WTC11 (cell line): ENCODE results near the gene ANKFN1. TPM values are rescaled to one million over a fixed set of nuclear protein-coding genes. Genes with fewer than 3 reads are reported as not detected.

ENCODE experiments used
- ATAC-seq: fragments of 200-7000 bp; cut with Tn5 transposase; 2 replicates; pipeline ENCODE4 v1.10.0; 2021; ENCODE audit warnings: mild to moderate bottlenecking, moderate library complexity
- CTCF ChIA-PET: fragments of 300-600 bp; sonication (Branson Sonifier 250); formaldehyde crosslinking; loops from one replicate; lab custom pipeline; 2021; ENCODE audit warnings: antibody characterized with exemption; lab: Charles Lee
- POLR2A ChIA-PET: fragments of 350-600 bp; sonication (Branson Sonifier 250); formaldehyde crosslinking; loops from one replicate; lab custom pipeline; 2021; ENCODE audit warnings: antibody characterized with exemption; lab: Charles Lee
- DNase-seq: peaks from one replicate; pipeline ENCODE4 v3.0.0; 2021; ENCODE audit warnings: low spot score
- H3K27ac Mint-ChIP-seq: 2 replicates; pipeline ENCODE4 v1.8.0; 2021; ENCODE audit warnings: mixed read lengths
- H3K27me3 Mint-ChIP-seq: 2 replicates; pipeline ENCODE4 v1.8.0; 2021; ENCODE audit warnings: low read depth, mild to moderate bottlenecking, moderate library complexity, mixed read lengths
- H3K36me3 Mint-ChIP-seq: 2 replicates; pipeline ENCODE4 v1.8.0; 2021; ENCODE audit warnings: mixed read lengths
- H3K4me1 Mint-ChIP-seq: 2 replicates; pipeline ENCODE4 v1.8.0; 2022; ENCODE audit warnings: mixed read lengths
- H3K4me3 Mint-ChIP-seq: 2 replicates; pipeline ENCODE4 v1.8.0; 2021; ENCODE audit warnings: mild to moderate bottlenecking, moderate library complexity, mixed read lengths
- H3K9me3 Mint-ChIP-seq: 2 replicates; pipeline ENCODE4 v1.8.0; 2021; ENCODE audit warnings: mixed read lengths
- AR ChIP-seq: fragments of 250-450 bp; sonication (Bioruptor Pico); IDR thresholded peaks from 2 replicates; pipeline ENCODE4 v1.9.0; 2021; ENCODE audit warnings: mild to moderate bottlenecking
- CBFB ChIP-seq: sonication (generic); formaldehyde crosslinking; IDR thresholded peaks from 2 replicates; pipeline ENCODE4 v1.8.1; 2022; ENCODE audit warnings: mild to moderate bottlenecking, low read depth, missing genetic modification reagents
- CREB1 ChIP-seq: sonication (generic); formaldehyde crosslinking; IDR thresholded peaks from 2 replicates; pipeline ENCODE4 v1.8.0; 2023; ENCODE audit warnings: mild to moderate bottlenecking, missing genetic modification reagents
- CREM ChIP-seq: sonication (generic); formaldehyde crosslinking; IDR thresholded peaks from 2 replicates; pipeline ENCODE4 v1.8.1; 2022; ENCODE audit warnings: mild to moderate bottlenecking, missing genetic modification reagents, moderate library complexity
- EMX1 ChIP-seq: fragments of 250-450 bp; sonication (Bioruptor Pico); IDR thresholded peaks from 2 replicates; pipeline ENCODE4 v1.8.0; 2021; ENCODE audit warnings: mild to moderate bottlenecking
- GTF2I ChIP-seq: fragments of 250-450 bp; sonication (Bioruptor Pico); conservative IDR thresholded peaks from 2 replicates; pipeline ENCODE4 v1.4.0; 2021; ENCODE audit warnings: mild to moderate bottlenecking
- MXD4 ChIP-seq: fragments of 250-450 bp; sonication (Bioruptor Pico); IDR thresholded peaks from 2 replicates; pipeline ENCODE4 v1.8.0; 2021; ENCODE audit warnings: mild to moderate bottlenecking, moderate library complexity, borderline replicate concordance
- NFYB ChIP-seq: sonication (generic); formaldehyde crosslinking; conservative IDR thresholded peaks from 2 replicates; pipeline ENCODE4 v1.8.0; 2022; ENCODE audit warnings: low read depth, missing genetic modification reagents
- RORB ChIP-seq: fragments of 250-450 bp; sonication (Bioruptor Pico); IDR thresholded peaks from 2 replicates; pipeline ENCODE4 v1.9.0; 2021; ENCODE audit warnings: mild to moderate bottlenecking
- SP1 ChIP-seq: sonication (generic); formaldehyde crosslinking; conservative IDR thresholded peaks from 2 replicates; pipeline ENCODE4 v1.8.1; 2022; ENCODE audit warnings: missing genetic modification reagents
- TCF7 ChIP-seq: sonication (generic); formaldehyde crosslinking; IDR thresholded peaks from 2 replicates; pipeline ENCODE4 v1.8.0; 2022; ENCODE audit warnings: mild to moderate bottlenecking, low read depth, missing genetic modification reagents, moderate library complexity
- ZNF232 ChIP-seq: sonication (generic); formaldehyde crosslinking; IDR thresholded peaks from 2 replicates; pipeline ENCODE4 v1.8.0; 2022; ENCODE audit warnings: mild to moderate bottlenecking, missing genetic modification reagents
- ZNF317 ChIP-seq: sonication (generic); formaldehyde crosslinking; IDR thresholded peaks from 2 replicates; pipeline ENCODE4 v1.8.1; 2023; ENCODE audit warnings: low read depth, mild to moderate bottlenecking, moderate library complexity, missing genetic modification reagents, borderline replicate concordance
- total RNA-seq: library from RNA; stranded (reverse); gene quantifications from 3 replicates; pipeline ENCODE4 v1.2.3, GENCODE V29; 2021
- TF ChIP-seq, protein P1 (sequence below): sonication (generic); formaldehyde crosslinking; IDR thresholded peaks from 2 replicates; pipeline ENCODE4 v1.8.1; 2022; ENCODE audit warnings: low read depth, missing genetic modification reagents, borderline replicate concordance
- TF ChIP-seq, protein P2 (sequence below): fragments of 250-450 bp; sonication (Bioruptor Pico); IDR thresholded peaks from 2 replicates; pipeline ENCODE4 v2.1.2; 2022; ENCODE audit warnings: mild to moderate bottlenecking, moderate library complexity
- TF ChIP-seq, protein P3 (sequence below): sonication (generic); formaldehyde crosslinking; IDR thresholded peaks from 2 replicates; pipeline ENCODE4 v1.8.0; 2023; ENCODE audit warnings: missing genetic modification reagents, mild to moderate bottlenecking, borderline replicate concordance
- TF ChIP-seq, protein P4 (sequence below): sonication (generic); formaldehyde crosslinking; IDR thresholded peaks from 2 replicates; pipeline ENCODE4 v1.8.0; 2022; ENCODE audit warnings: mild to moderate bottlenecking, missing genetic modification reagents

ANKFN1 gene
- total RNA-seq, 1 experiment from 2014 or later = 0.24 TPM

GRCh38 chr17:56186222-56186786 lies 33.0 kb downstream of the ANKFN1 start (continued):
- TF ChIP-seq, protein P1, sequence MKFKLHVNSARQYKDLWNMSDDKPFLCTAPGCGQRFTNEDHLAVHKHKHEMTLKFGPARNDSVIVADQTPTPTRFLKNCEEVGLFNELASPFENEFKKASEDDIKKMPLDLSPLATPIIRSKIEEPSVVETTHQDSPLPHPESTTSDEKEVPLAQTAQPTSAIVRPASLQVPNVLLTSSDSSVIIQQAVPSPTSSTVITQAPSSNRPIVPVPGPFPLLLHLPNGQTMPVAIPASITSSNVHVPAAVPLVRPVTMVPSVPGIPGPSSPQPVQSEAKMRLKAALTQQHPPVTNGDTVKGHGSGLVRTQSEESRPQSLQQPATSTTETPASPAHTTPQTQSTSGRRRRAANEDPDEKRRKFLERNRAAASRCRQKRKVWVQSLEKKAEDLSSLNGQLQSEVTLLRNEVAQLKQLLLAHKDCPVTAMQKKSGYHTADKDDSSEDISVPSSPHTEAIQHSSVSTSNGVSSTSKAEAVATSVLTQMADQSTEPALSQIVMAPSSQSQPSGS (CRISPR knock-in tag) = no peak
- TF ChIP-seq, protein P2, sequence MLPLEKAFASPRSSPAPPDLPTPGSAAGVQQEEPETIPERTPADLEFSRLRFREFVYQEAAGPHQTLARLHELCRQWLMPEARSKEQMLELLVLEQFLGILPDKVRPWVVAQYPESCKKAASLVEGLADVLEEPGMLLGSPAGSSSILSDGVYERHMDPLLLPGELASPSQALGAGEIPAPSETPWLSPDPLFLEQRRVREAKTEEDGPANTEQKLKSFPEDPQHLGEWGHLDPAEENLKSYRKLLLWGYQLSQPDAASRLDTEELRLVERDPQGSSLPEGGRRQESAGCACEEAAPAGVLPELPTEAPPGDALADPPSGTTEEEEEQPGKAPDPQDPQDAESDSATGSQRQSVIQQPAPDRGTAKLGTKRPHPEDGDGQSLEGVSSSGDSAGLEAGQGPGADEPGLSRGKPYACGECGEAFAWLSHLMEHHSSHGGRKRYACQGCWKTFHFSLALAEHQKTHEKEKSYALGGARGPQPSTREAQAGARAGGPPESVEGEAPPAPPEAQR (CRISPR knock-in tag) = no peak
- TF ChIP-seq SP1 (no peak), MXD4 (no peak), CREB1 (CRISPR knock-in tag) (no peak)

DNA sequence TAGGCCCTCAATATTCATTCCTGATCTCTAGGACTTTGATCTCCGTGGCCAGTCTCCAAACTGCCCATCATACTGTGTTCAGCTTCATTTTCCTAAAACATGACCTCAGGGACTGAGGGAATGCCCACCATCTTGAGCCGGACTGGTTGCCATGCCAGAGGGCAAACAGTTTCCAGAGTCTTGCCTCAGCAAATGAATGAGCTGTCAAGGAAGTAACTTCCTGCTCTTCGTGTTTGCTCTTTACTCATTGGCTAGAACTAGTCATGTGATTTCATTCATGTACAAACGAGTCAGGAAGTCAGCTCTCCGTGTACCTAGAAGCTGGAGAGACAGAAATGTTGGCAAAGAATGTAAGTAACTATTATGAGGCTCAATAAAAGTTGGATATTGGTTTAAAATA lies 50.2 kb downstream of the ANKFN1 start:
- H3K9me3 Mint-ChIP-seq = peaks cover 12% of the 10 kb centered on the region
- H3K4me1 Mint-ChIP-seq = peaks cover 3% of the 10 kb centered on the region; the same call in 1 of the 2 replicates
- ATAC-seq (no peak), DNase-seq (no peak)
- no peak overlapping the region for H3K27ac Mint-ChIP-seq
- no peaks in the 10 kb centered on the region for H3K27me3 Mint-ChIP-seq
- ChIA-PET CTCF (no interaction called here), POLR2A (no interaction called here)
- no peak for TF ChIP-seq EMX1 (CRISPR knock-in tag)
- peaks cover 7% of the 10 kb centered on the region for H3K36me3 Mint-ChIP-seq
- H3K4me3 Mint-ChIP-seq = no peak overlapping the region

- CTCF ChIA-PET = no interaction called here
- peaks cover 26% of the 10 kb centered on the region for H3K9me3 Mint-ChIP-seq
- POLR2A ChIA-PET = no interaction called here
- no peak for ATAC-seq
- H3K36me3 Mint-ChIP-seq = peaks cover 4% of the 10 kb centered on the region
- no peak overlapping the region for H3K27ac Mint-ChIP-seq
- H3K27me3 Mint-ChIP-seq = no peaks in the 10 kb centered on the region
- DNase-seq = no peak
- no peaks in the 10 kb centered on the region for H3K4me1 Mint-ChIP-seq
- H3K4me3 Mint-ChIP-seq = no peak overlapping the region
- no peak for TF ChIP-seq GTF2I (CRISPR knock-in tag)
- TF ChIP-seq, protein P3, sequence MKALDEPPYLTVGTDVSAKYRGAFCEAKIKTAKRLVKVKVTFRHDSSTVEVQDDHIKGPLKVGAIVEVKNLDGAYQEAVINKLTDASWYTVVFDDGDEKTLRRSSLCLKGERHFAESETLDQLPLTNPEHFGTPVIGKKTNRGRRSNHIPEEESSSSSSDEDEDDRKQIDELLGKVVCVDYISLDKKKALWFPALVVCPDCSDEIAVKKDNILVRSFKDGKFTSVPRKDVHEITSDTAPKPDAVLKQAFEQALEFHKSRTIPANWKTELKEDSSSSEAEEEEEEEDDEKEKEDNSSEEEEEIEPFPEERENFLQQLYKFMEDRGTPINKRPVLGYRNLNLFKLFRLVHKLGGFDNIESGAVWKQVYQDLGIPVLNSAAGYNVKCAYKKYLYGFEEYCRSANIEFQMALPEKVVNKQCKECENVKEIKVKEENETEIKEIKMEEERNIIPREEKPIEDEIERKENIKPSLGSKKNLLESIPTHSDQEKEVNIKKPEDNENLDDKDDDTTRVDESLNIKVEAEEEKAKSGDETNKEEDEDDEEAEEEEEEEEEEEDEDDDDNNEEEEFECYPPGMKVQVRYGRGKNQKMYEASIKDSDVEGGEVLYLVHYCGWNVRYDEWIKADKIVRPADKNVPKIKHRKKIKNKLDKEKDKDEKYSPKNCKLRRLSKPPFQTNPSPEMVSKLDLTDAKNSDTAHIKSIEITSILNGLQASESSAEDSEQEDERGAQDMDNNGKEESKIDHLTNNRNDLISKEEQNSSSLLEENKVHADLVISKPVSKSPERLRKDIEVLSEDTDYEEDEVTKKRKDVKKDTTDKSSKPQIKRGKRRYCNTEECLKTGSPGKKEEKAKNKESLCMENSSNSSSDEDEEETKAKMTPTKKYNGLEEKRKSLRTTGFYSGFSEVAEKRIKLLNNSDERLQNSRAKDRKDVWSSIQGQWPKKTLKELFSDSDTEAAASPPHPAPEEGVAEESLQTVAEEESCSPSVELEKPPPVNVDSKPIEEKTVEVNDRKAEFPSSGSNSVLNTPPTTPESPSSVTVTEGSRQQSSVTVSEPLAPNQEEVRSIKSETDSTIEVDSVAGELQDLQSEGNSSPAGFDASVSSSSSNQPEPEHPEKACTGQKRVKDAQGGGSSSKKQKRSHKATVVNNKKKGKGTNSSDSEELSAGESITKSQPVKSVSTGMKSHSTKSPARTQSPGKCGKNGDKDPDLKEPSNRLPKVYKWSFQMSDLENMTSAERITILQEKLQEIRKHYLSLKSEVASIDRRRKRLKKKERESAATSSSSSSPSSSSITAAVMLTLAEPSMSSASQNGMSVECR (CRISPR knock-in tag) = no peak
- no peak for TF ChIP-seq RORB (CRISPR knock-in tag)
- TF ChIP-seq EMX1 (CRISPR knock-in tag) = no peak
- TF ChIP-seq, protein P4, sequence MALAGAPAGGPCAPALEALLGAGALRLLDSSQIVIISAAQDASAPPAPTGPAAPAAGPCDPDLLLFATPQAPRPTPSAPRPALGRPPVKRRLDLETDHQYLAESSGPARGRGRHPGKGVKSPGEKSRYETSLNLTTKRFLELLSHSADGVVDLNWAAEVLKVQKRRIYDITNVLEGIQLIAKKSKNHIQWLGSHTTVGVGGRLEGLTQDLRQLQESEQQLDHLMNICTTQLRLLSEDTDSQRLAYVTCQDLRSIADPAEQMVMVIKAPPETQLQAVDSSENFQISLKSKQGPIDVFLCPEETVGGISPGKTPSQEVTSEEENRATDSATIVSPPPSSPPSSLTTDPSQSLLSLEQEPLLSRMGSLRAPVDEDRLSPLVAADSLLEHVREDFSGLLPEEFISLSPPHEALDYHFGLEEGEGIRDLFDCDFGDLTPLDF (CRISPR knock-in tag) = no peak
These were observed 53.1 kb downstream of the ANKFN1 start for GRCh38 chr17:56206351-56206750.

GRCh38 chr17:56213031-56213430 lies 59.8 kb downstream of the ANKFN1 start:
- TF ChIP-seq NFYB (CRISPR knock-in tag) (no peak), ZNF317 (CRISPR knock-in tag) (no peak), CREM (CRISPR knock-in tag) (no peak), CBFB (no peak), TCF7 (no peak), ZNF232 (CRISPR knock-in tag) (no peak), AR (CRISPR knock-in tag) (no peak), SP1 (no peak)
- TF ChIP-seq, protein P2 (CRISPR knock-in tag) = no peak
- H3K4me3 Mint-ChIP-seq = no peak overlapping the region
- no peak overlapping the region for H3K27ac Mint-ChIP-seq
- H3K36me3 Mint-ChIP-seq = no peaks in the 10 kb centered on the region; the same call in 1 of the 2 replicates
- peaks cover 23% of the 10 kb centered on the region for H3K9me3 Mint-ChIP-seq
- no peaks in the 10 kb centered on the region for H3K4me1 Mint-ChIP-seq
- ChIA-PET CTCF (no interaction called here), POLR2A (no interaction called here)
- DNase-seq = no peak
- ATAC-seq = no peak
- no peaks in the 10 kb centered on the region for H3K27me3 Mint-ChIP-seq
